Fibroblast of pulmonary artery (primary cell): ENCODE results near the gene TMEM272.

Experiments
- DNase-seq: peaks from one replicate; pipeline ENCODE4 v3.0.0-alpha.2; 2010; ENCODE audit warnings: low read depth
- H3K4me3 ChIP-seq: replicated peaks from 2 replicates; pipeline ENCODE4 v1.5.1; 2011; ENCODE audit warnings: low read depth, mild to moderate bottlenecking, control low read depth, low read length, moderate library complexity
- CTCF ChIP-seq: IDR thresholded peaks from 2 replicates; pipeline ENCODE4 v1.5.1; 2011; ENCODE audit warnings: mild to moderate bottlenecking, control low read depth, low read length, inconsistent platforms; ENCODE audit errors: missing control alignments

Gene TMEM272

DNA sequence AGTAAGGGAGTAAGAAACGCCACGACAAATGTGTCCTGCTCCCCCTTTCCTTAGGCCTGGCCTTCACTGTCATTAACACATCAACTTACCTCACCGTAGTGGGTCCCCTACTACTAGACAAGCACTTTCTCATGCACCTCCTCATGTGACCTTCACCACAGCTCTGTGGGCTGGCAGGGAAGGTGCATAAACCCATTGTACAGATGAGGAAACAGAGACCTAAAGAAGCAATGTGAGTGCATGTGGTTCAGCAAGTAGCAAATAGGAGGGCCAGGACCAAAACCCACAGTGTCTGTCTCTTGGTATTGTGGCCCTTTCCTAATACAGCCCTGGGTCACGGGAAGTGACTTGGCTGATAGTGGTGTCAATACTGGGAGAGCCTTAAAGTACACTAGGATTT is 22.1 kb upstream of the TMEM272 start:
- H3K4me3 ChIP-seq: no peak overlapping the region
- TF ChIP-seq CTCF: no peak
- no peak for DNase-seq

DNA sequence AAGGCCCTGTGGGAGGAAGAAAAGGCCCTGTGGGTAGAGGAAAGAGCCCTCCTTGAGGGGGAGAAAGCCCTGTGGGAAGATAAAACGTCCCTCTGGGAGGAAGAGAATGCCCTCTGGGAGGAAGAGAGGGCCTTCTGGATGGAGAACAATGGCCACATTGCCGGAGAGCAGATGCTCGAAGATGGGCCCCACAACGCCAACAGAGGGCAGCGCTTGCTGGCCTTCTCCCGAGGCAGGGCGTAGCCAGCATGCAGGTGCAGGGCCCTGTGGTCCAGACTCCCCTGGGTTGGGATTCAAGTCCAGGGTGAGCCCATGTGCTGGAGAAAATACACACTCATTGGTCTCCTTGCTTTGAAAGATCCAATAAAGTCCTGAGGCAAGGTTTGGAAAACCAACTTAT is 20.9 kb upstream of the TMEM272 start:
- no peak overlapping the region for H3K4me3 ChIP-seq
- no peak for TF ChIP-seq CTCF
- no peak for DNase-seq

DNA sequence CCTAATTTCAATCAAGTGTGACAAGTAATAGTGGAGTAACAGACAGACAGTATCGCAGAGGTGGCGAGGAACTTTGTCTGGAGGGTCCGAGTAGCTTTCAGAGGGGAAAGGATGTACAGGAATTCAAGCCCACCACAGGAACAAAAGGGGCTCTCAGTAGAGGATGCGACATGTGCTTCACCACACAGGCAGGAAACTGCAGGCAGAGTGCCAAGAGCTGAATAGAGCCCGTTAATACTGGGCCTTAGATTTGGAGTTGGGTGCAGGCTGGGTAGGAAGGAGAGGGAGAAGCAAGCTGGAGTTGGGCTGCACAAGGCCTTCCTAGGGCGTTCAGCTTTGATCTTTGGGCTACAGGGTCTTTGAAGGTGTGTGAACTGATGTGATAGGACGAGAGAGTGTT is 18.0 kb upstream of the TMEM272 start:
- H3K4me3 ChIP-seq: no peak overlapping the region
- no peak for DNase-seq
- no peak for TF ChIP-seq CTCF

GRCh38 chr13:51861723-51862300 is 16.8 kb upstream of the TMEM272 start, which contains the start of gene CCDC70:
TSS of gene CCDC70 (plus strand) at chr13:51861969. CDS start at chr13:51865412, 3,443 bp downstream.
- TF ChIP-seq CTCF: no peak
- peak; percentile 31 for DNase-seq
- no peak within 1 kb of the TSS for H3K4me3 ChIP-seq

GRCh38 chr13:51858433-51859247 is 13.7 kb upstream of the TMEM272 start:
- no peak overlapping the region for H3K4me3 ChIP-seq
- DNase-seq: no peak
- no peak for TF ChIP-seq CTCF

DNA sequence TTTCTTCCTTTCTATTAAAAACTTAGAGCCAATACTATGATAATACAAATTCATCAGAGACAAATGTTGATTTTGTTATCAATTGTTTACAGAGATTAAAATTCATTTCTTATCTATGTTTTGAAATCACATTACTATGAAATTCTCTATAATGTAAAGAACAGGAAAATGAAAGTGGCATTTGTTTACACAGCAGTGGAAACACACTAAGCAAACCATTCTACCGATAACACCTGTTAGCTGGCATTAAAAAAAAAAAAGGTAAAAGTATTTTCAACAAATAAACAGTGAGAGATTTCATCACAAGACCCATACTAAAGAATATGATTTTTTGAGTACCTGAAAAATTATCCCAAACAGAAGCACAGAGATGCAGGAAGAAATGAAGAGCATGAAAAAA is 12.0 kb upstream of the TMEM272 start:
- no peak overlapping the region for H3K4me3 ChIP-seq
- DNase-seq: no peak
- no peak for TF ChIP-seq CTCF
